Measurements from ENCODE around the gene C2CD2L. TPM values are rescaled to one million over a fixed set of nuclear protein-coding genes. Genes with fewer than 3 reads are reported as not detected.
A peak's percentile ranks its signal among the peaks of the same experiment; 100 is the strongest.

The C2CD2L gene
- total and polyA plus RNA-seq, 12 donors, result 6.1 to 13.7 (median 8.4) TPM

GRCh38 chr11:119154178-119154577, 47.0 kb downstream of the C2CD2L start:
- WGBS, 2 donors, result 90 to 92% methylated on average over 6 of the region's 6 CpGs
- no peak overlapping the region for H3K27ac ChIP-seq
- no peaks in the 10 kb centered on the region for H3K36me3 ChIP-seq
- H3K4me1 ChIP-seq, result peaks cover 0 to 12% (median 7%) of the 10 kb centered on the region in 9 donors
- DNase-seq (no peak), ATAC-seq (no peak)
- intact Hi-C loops (cut with DNase I), result loop anchor here in 1 of 10 donors (5.0 kb wide), 1 partner anchor 43 kb away; no protein-coding TSS in a partner anchor
- no peaks in the 10 kb centered on the region for H3K9me3 ChIP-seq
- peaks cover 0 to 35% (median 4%) of the 10 kb centered on the region in 7 donors for H3K27me3 ChIP-seq
- TF ChIP-seq, protein P1, sequence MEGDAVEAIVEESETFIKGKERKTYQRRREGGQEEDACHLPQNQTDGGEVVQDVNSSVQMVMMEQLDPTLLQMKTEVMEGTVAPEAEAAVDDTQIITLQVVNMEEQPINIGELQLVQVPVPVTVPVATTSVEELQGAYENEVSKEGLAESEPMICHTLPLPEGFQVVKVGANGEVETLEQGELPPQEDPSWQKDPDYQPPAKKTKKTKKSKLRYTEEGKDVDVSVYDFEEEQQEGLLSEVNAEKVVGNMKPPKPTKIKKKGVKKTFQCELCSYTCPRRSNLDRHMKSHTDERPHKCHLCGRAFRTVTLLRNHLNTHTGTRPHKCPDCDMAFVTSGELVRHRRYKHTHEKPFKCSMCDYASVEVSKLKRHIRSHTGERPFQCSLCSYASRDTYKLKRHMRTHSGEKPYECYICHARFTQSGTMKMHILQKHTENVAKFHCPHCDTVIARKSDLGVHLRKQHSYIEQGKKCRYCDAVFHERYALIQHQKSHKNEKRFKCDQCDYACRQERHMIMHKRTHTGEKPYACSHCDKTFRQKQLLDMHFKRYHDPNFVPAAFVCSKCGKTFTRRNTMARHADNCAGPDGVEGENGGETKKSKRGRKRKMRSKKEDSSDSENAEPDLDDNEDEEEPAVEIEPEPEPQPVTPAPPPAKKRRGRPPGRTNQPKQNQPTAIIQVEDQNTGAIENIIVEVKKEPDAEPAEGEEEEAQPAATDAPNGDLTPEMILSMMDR (IDR thresholded peaks at IDR 0.05), result no peak
- H3K4me3 ChIP-seq, result no peak overlapping the region

- 51 to 55% methylated on average over 8 of the region's 8 CpGs for WGBS, 2 donors
- Histone ChIP-seq H3K4me1 (no peaks in the 10 kb centered on the region), H3K27ac (no peak overlapping the region), H3K4me3 (no peak overlapping the region), H3K27me3 (peaks cover 0 to 18% (median 0%) of the 10 kb centered on the region in 7 donors), H3K36me3 (no peaks in the 10 kb centered on the region), H3K9me3 (no peaks in the 10 kb centered on the region)
- DNase-seq, result no peak
- intact Hi-C loops (cut with DNase I), result no loop called here
- ATAC-seq, result peak in 1 of 8 donors; percentile 20
- TF ChIP-seq, protein P1 (IDR thresholded peaks at IDR 0.05), result peak in 3 of 9 donors; percentile 12 to 17 (median 13)
These were observed 48.8 kb downstream of the C2CD2L start for GRCh38 chr11:119155733-119156492.

DNA sequence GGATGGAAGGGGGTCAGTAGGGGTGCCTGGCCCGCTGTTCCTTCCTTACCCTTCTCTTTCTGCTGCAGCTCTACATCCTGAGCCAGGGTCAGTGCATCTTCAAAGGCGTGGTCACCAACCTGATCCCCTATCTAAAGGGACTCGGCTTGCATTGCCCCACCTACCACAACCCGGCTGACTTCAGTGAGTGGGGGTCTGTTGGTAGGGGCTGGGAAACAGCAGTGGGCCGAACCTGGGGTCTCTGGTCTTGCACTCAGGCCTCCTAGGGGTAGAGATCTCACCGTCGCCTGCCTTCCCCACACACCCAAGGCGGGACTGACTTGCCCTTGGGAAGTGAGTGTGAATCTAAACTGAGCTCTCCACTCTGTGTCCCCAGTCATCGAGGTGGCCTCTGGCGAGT, 49.4 kb downstream of the C2CD2L start:
- Histone ChIP-seq H3K9me3 (no peaks in the 10 kb centered on the region), H3K27ac (no peak overlapping the region), H3K4me3 (no peak overlapping the region), H3K4me1 (no peaks in the 10 kb centered on the region), H3K36me3 (no peaks in the 10 kb centered on the region), H3K27me3 (peaks cover 0 to 14% (median 0%) of the 10 kb centered on the region in 7 donors)
- DNase-seq, result no peak
- no peak for ATAC-seq
- TF ChIP-seq, protein P1 (IDR thresholded peaks at IDR 0.05), result peak in 1 of 9 donors; percentile 4
- intact Hi-C loops (cut with DNase I), result no loop called here
- 91% methylated on average over 10 of the region's 10 CpGs for WGBS, 2 donors

DNA sequence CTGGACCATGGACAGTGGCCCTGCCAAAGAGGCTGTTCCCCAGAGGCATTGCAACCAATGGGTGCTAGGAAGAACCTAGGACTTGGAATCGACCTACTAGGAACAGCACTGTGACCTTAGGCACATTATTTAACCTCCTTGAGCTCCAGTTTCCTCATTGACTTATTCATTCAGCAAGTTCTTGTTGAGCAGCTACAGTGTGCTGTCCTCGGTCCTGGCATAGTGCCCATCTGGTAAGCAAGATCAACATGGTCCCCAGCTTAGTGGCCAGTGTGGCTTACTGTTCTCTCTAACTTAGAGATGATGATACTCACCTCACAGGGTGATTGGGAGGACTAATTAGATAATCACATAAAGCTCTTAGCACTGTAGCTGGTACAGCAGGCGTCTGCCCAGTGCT, 49.9 kb downstream of the C2CD2L start:
- ATAC-seq (no peak), DNase-seq (no peak)
- TF ChIP-seq, protein P1 (IDR thresholded peaks at IDR 0.05), result no peak

More for the DNA sequence above, 49.9 kb downstream of the C2CD2L start:
- intact Hi-C loops (cut with DNase I), result no loop called here
- no peaks in the 10 kb centered on the region for H3K36me3 ChIP-seq
- 58 to 61% methylated on average over 3 of the region's 3 CpGs for WGBS, 2 donors
- no peaks in the 10 kb centered on the region for H3K9me3 ChIP-seq
- no peak overlapping the region for H3K4me3 ChIP-seq
- peaks cover 0 to 9% (median 0%) of the 10 kb centered on the region in 7 donors for H3K27me3 ChIP-seq
- H3K4me1 ChIP-seq, result no peaks in the 10 kb centered on the region
- no peak overlapping the region for H3K27ac ChIP-seq

Data from heart right ventricle (tissue), 16 donors.